ENCODE results near the gene KPNA3.
"Not testable (repeated sequence)": the region's sequence is repeated elsewhere in the genome, so short reads cannot be mapped to it uniquely, and the experiment has no call there.

KPNA3 gene

GRCh38 chr13:49792550-49793324 lies at the start of gene KPNA3:
TSS of gene KPNA3 (minus strand) at chr13:49792682. CDS start at chr13:49792506, 176 bp downstream.
- DNase-seq: peak; percentile 96

GRCh38 chr13:49841964-49842363 lies 49.5 kb upstream of the KPNA3 start:
- no peak for DNase-seq

- no peak for DNase-seq
These were observed 48.2 kb upstream of the KPNA3 start for GRCh38 chr13:49840675-49841074.

- no peak for DNase-seq
These were observed 47.8 kb upstream of the KPNA3 start for GRCh38 chr13:49840266-49840665.

GRCh38 chr13:49838989-49839388 lies 46.5 kb upstream of the KPNA3 start:
- no peak for DNase-seq

- DNase-seq: no peak
These were observed 44.0 kb upstream of the KPNA3 start for GRCh38 chr13:49836516-49836915.

- no peak for DNase-seq
These were observed 40.9 kb upstream of the KPNA3 start for GRCh38 chr13:49833402-49833801.

GRCh38 chr13:49831455-49831854 lies 39.0 kb upstream of the KPNA3 start:
- no peak for DNase-seq

- DNase-seq: no peak
These were observed 38.2 kb upstream of the KPNA3 start for GRCh38 chr13:49830721-49831120.

- DNase-seq: no peak
These were observed 37.2 kb upstream of the KPNA3 start for GRCh38 chr13:49829715-49830114.

GRCh38 chr13:49828453-49828852 lies 36.0 kb upstream of the KPNA3 start:
- DNase-seq: no peak

GRCh38 chr13:49827891-49828290 lies 35.4 kb upstream of the KPNA3 start:
- DNase-seq: no peak

GRCh38 chr13:49827336-49827735 lies 34.9 kb upstream of the KPNA3 start:
- no peak for DNase-seq

- DNase-seq: no peak
These were observed 28.9 kb upstream of the KPNA3 start for GRCh38 chr13:49821216-49822009.

- no peak for DNase-seq
These were observed 28.2 kb upstream of the KPNA3 start for GRCh38 chr13:49820591-49821215.

- DNase-seq: not testable (repeated sequence)
These were observed 23.6 kb upstream of the KPNA3 start for GRCh38 chr13:49816047-49816446.

- DNase-seq: no peak
These were observed 22.2 kb upstream of the KPNA3 start for GRCh38 chr13:49814551-49815270.

- DNase-seq: no peak
These were observed 20.3 kb upstream of the KPNA3 start for GRCh38 chr13:49812812-49813211.

- DNase-seq: no peak
These were observed 19.0 kb upstream of the KPNA3 start for GRCh38 chr13:49811527-49811908.

GRCh38 chr13:49810567-49811526 lies 18.4 kb upstream of the KPNA3 start:
- no peak for DNase-seq

- no peak for DNase-seq
These were observed 15.2 kb upstream of the KPNA3 start for GRCh38 chr13:49807681-49808080.

GRCh38 chr13:49806126-49806536 lies 13.6 kb upstream of the KPNA3 start:
- no peak for DNase-seq
